ENCODE data around the gene NAGK.

GRCh38 chr2:71074893-71075395, 6.5 kb downstream of the NAGK start:
- TF ChIP-seq CTCF (IDR thresholded peaks at IDR 0.05; ENCODE audit: borderline replicate concordance, extremely low read depth, low read length, poor library complexity, severe bottlenecking) (no peak), EZH2 (IDR thresholded peaks at IDR 0.05; ENCODE audit: borderline replicate concordance, low read depth, low read length, severe bottlenecking) (no peak)
